NCI-H1105 (cell line): ENCODE measurements around the gene SLC6A7.
"Not testable (repeated sequence)": the region's sequence is repeated elsewhere in the genome, so short reads cannot be mapped to it uniquely, and the experiment has no call there.

ENCODE experiments used
- DNase-seq: peaks from one replicate; lab custom pipeline; 2025; lab: John Stamatoyannopoulos, UW

The SLC6A7 gene

DNA sequence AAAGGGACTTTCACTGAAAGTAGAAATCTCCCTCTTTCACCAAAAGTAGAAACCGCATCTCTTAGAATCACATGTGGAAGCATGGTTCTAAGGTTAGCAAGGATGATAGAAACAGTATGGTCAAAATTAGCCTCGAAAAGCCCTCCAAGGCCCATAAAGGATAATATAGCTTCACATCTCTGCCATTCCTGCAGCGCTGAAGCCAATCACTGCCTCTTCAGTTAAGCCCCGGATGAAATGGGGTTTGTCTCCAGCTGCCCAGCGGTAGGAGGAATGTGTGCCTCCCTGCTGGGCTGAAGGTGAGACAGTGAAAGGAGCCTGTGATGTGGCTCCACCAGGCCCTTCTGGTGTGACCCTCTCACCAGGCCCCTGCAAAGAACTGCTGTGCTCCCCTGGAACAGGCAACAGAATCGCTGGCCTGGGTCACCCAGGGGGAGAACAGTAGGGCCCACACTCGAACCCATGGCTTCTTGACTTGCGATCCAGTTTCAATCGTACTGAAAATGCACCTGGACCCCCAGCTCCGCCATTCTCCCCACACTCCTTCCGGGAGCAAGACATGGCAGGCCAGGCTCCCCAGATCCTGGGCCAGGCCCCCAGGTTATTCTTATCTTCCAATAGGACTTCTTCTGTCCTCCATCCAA lies 52.5 kb downstream of the SLC6A7 start:
- no peak for DNase-seq

DNA sequence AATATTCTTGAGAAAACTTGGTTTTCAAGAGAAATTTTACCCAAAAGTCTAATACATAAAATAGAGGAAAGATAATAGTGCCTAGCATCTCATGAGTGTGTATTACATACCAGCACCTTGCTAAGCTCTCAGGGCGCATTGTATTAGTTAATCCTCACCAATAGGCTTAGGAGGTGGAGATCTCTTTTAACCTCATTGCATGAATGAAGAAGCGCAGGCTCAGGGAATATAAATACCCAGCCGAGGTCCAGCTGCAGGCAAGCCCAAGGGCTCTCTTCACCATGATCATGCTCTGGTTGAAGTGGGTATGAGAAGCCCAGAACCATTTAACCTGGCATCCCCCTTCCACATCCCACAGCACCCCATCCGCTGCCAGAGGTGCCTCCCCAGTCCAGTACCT lies 53.7 kb downstream of the SLC6A7 start:
- no peak for DNase-seq

DNA sequence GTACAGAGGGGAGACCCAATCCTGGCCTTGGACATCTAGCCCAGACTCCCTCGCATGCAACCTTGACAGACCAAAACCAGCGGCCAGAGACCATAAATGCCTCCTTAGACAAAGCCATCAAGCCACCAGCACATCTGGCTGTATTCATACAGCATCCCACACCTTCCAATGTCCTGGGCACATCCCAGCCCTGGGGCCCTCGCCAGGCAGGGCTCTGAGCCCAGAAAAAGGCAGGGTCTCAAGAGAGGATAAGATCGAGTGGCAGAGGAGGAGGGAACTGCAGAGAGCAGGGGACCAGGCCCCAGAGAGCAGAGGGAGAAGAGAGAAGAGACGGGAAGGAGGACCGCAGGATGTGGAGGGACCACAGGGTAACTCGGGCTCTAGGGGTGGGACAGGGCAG lies 54.3 kb downstream of the SLC6A7 start:
- no peak for DNase-seq

DNA sequence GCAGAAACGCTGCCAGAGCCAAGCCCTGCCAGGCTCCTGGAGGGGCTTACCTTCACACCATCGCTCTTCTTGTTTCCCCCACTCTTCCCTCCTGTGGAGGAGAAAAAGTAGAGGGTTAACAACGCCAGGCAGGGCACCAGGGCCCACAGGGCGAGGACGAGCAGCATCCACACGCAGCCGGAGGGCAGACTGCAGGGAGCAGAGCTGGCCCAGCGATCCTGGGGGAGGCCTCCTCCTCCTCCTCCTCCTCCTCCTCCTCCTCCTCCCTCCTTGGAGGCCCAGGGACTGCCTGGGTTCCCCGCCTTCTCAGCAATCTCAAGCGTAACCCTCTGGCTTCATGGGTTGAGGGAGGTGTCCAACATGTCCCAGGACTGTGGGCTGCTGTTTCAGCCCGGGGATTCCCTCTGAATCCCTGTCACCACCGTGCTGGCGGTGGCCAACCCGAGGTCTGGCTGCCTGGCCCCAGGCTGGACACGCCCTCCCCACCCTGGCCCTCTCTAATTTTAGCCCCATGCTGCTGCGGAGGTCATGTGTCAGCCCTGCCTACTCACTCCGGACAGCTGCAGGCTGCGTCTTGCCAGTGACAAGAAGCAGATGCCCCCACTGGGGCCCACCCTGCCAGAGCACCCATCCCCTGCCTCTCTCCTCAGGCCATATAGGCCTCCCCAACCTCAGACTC lies 55.4 kb downstream of the SLC6A7 start:
- DNase-seq = no peak

DNA sequence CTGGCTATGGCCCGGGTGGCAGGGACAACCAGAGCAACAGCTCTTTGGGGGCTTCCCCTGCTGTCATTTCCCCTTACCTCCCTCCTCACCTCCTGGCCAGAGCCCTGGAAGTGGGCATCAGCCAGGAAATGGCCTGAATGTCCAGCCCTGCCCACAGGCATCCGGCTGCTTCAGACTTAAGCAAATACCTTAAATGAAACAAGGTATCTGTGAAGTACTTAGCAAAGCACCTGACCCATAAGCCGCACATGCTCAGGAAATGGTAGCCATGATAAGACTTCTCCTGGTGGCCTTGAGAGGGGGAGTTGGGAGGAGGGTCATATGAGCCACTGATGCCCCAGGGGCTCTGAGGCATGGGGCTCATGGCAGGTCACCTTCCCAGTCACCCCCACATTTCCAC lies 55.9 kb downstream of the SLC6A7 start:
- DNase-seq = no peak

DNA sequence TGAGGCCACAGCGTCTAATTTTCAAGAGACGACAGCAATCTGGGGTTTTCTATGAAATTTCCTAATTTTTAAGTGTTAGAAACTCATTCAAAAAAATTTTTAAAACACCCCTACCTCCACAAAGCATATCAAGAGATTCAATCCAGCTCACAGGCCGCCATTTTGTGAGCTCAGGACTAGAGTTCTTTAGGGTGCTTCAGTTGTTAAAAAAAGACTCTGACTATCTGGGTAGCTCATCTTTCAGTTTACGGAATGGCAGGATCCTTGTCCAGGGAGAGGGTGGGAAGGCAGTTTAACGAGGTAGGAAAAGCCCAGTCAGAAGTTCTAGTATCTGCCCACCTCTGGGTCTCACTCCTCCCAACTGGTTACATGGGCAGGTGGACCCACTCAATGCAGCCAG lies 56.6 kb downstream of the SLC6A7 start:
- DNase-seq = no peak

DNA sequence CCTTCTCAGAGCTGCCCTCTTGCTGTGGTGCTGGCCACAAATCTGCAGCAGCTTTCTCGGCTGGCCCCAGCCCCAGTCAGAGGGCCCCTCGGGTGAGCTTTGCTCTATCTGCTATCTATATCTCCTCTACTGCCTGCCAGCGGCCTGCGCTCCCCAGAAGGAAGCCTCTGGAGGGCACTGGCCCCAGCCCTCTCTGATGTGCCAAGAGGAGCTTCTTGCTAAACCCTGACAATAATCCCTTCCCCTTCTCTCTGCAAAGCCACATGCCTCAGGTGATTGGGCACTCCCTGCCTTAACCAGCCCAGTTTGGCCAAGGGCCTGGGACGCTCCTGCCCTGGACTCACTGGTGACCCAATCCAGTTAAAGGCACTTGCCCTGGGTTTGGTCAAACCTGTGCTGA lies 57.0 kb downstream of the SLC6A7 start:
- DNase-seq = no peak

DNA sequence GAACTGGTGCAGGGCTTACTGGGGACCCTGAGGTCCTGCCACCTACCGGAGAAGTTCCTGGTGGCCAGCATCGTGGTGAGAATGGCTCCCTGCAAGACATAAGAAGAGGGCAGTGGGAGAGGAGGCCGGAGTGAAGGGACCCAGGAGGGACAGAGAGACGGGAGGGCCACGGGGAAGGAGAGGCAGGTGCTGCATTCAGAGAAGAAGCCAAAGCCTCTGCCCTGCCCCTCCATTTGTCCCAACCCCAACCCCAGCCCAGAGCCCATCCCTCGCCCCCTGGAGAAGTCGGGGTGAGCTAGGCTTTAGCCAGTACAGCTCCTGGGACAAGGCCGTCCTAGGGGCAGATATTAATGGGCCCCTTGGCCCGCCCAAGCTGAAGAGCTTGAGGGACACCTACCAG lies 57.9 kb downstream of the SLC6A7 start:
- DNase-seq = no peak

DNA sequence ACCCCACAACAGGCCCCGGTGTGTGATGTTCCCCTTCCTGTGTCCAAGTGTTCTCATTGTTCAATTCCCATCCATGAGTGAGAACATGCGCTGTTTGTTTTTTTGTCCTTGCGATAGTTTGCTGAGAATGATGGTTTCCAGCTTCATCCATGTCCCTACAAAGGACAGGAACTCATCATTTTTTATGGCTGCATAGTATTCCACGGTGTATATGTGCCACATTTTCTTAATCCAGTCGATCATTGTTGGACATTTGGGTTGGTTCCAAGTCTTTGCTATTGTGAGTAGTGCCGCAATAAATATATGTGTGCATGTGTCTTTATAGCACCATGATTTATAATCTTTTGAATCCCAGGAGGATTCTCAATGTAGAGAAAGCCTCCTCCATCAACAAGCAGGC lies 58.6 kb downstream of the SLC6A7 start:
- not testable (repeated sequence) for DNase-seq

DNA sequence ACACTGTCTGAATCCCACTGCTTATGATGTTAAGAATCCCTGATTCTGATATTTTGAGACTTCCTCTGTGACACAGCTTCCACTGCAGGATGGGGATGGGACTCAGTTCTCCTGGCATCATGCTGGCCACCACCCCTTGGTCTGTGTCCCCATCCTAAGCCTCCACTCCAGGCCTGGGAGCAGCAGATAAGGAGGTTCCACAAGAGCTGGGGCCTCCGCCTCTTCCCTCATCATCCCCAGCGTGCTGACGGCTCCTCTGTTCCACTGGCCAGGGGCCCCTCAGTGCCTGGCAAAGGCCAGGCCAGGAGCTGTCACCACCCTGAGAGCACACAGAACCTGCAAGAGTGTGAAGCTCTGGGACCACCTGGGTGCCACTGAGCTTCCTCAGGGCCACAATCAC lies 59.1 kb downstream of the SLC6A7 start:
- DNase-seq = no peak

DNA sequence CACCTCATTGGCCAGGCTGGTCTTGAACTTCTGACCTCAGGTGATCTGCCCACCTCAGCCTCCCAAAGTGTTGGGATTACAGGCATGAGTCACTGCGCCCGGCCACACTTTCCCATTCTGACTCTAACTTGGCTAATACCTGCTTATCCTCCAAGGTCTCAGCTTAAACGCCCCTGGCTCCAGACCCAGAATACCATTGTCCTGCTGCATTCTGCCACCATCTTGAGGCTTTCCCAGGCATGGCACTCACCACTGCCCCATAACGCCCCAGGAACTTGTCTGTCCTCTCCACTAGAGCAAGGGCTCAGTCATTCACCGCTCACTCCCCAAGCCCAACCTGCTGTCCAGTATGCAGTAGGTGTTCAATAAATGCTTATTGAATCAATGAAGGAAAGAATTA lies 59.9 kb downstream of the SLC6A7 start:
- DNase-seq = no peak

DNA sequence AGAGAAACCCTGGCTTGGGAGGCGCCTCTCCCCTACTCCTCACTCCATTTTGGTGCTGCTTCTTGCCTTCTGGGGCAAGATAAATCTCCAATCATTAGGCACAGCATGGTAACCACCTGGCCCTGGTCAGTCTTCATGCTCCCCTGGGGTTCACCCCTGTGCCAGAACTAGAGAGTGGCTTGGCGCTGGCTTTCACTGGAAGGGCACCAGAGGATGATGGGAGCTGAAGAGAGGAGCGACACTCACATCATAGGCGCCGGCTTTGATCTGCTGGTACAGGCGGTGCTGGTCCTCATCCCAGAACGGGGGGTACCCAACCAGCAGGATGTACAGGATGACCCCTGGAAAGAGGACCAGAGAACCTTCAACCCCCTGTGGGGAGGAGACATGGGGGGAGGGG lies 61.6 kb downstream of the SLC6A7 start:
- no peak for DNase-seq

DNA sequence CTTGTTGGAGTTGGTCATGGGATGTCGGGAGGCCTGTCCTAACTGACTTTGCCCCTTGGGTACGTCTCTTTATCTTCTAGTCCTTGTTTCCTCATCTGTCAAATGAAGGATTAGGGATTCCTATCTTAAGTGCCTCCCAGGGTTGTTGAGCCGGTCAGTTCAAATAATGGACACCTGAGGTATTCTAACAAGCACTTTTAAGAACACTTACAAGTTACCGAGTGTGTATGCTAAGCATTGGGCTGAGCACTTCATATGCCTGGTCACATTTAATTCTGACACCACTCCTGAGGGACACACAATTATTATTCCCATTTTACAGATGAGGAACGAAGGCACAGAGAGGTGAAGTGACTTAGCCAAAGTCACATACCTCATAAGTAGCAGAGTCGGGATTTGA lies 62.6 kb downstream of the SLC6A7 start:
- no peak for DNase-seq

DNA sequence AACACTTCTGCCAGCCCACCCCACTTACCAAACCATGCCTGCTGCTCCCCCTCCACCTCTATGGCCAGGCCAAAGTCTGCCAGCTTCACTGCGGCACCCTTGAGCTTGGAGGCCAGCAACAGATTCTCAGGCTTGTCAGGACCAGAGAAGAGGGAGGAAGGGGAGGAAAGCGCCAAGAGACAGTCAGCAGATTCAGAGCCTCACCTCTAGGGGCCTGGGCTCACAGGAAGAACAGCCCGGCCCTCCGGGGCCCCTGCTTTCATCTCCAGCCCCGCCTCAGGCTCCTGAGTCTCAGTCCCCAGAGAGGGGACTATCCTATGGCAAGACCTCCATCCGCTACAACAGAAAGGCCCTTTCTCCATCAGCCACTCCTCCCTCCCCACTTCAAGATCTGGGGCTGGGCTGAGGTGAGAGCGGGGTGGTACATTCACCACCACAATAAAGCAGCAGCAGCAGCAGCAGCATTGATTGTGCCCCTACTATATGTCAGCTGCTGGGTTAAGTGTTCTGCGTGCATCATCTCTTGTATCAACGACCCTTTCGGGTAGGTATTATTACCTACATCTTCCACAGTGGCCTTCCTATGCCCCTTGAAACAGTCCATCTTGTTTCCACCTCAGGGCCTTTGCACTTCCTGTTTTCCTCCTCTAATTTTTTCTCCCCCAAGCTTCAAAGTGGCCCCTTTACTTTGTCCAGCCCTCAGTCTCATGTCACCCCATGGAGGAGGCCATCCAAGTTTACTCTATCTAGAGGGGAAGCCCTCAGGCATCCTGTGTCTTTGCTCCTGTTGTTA lies 63.8 kb downstream of the SLC6A7 start:
- no peak for DNase-seq

DNA sequence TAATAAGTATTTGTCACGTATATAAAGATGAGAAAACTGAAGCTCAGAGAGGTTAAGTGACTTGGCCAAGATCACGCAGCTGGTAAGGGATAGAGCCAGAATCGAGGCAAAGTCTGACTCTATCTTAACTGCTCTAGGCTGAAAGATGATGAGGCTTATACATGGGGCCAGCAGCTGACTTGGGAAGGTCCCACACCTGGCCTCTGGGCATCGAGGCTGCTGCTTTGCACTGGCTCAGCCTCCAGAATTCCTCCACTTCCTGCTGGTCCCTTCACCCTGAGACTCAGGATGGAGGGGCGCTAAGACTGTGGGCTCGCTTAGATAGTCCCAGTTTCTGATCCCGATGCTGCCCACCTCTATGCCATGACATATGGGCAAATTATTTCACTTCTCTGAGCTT lies 64.5 kb downstream of the SLC6A7 start:
- DNase-seq = no peak

DNA sequence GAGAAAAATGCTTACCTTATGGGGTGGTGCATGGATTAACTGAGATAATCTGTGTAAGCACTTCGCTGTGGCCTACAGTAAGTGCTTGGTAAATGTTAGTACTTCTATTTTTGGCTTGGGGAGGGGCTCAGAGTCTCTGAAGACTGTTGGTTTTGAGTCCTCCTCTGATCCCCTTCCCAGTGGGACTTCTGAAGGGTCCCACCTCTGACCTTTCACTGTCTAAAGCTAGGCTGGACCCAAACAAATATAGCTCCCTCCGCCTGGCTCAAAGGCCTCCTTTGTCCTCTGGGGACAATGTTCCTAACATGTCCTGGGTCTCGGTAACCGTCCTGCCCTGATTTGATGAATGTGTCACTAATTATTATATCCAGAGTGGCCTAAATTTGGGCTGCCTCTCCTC lies 64.9 kb downstream of the SLC6A7 start:
- no peak for DNase-seq

DNA sequence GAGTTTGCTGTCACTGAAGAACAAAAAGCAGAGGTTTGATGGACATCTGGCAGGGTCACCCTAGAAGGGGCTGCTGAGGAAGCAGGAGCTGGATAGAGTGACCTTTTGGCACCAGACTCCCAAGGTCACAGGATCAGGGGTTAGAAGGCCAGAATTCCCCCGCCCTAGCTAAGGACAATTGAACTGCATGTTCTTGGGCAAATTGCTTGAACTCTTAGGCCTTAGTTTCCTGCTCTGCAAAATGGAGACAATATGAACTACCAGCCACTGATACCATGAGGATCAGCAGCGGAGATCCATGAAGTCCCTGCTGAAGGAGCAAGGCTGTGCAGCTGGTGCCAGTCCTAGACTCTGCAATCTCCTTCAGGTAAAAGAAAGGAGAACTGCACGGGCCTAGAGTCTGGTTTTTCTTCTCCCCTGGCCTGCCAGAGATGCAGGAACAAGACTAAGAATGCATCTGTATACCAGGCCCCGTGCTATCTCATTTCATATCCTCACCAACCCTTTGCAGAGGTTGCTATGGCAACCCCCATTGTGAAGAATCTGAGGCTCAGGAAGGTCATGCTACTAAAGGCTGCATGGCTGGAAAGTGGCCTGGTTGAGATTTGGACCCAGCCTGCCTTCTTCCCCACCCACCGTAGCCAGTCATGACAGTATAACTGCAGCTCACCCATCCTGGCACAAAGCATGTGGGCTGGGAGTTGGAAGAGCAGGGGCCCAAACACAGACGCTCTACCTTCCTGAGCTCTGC lies 66.0 kb downstream of the SLC6A7 start:
- no peak for DNase-seq

DNA sequence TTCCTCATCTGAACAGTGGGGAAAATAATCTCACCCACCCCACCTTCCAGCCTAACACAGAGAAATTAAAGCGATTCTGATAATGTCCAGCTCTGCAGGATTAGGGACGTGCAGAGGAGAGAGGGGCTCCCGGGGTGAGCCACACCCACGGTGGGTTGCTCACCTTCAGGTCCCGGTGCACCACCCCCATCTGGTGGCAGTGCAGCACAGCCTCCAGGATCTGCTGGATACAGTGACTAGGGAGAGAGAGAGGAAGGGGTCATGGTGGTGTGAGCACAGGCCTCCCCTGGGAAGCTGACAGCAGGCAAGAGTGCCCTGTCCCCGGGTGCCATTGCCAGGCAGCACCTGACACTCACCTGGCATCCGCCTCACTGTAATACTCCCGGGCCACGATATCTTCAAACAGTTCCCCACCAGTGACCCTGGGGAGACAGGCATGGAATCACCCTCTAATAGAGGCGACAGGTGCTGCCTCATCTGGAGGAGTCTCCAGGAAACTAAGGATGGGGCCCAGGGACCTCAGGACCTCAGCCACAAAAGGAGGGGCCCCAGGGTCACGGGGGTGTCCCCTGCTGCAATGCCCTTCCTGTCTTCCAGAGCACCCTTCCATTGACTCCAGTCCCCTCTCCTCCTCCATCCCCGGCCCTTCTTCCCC lies 66.7 kb downstream of the SLC6A7 start:
- no peak for DNase-seq

DNA sequence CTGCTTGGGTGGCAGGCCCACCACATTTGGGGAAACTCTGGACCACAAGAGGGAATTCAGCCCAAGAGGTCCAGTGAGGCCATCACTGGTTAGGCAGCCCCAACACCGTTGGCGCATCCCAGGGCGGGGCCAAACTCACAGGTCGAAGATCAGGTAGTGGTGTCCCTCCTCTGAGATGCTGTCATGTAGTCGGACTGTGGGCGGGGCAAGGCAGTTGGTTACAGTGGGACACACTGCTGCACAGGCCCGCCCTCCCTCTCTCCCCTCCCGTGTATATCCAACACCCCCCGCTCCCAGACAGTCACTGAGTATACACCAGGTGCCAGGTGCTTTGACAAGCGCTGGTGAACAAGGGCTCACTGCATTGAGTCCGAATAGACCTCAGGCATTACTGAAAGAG lies 67.6 kb downstream of the SLC6A7 start:
- DNase-seq = no peak

DNA sequence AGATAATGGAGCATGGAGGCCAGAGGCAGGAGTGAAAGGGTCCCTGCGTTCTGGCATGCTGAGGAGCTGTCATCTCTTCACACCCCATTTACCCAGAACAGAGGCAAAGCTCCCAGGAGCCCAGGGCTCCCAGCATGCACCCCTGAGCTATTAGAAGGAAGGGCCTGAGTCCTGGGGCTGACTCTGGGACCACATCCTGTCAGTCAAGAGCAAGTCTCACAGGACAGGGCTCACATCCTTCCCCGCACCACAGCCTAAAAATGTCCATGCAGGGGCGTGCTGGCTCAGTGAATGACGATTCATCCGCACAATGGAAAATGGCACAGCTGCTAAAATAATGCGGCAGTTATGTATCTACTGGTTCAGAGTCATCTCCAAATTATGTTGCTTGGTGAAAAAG lies 68.3 kb downstream of the SLC6A7 start:
- no peak for DNase-seq
